Stomach (tissue), 4 donors: ENCODE measurements around the gene TECPR2.

Experiments used
- CTCF ChIP-seq, 7 experiments: fragments of 450-650 bp in 4 of 7; fragments of 200-600 bp in 3 of 7; sonication (generic) in 3 of 7; IDR thresholded peaks; one replicate each; pipeline ENCODE4 v1.5.1; 2016 to 2019; ENCODE audit warnings: antibody characterized with exemption in 7 of 7, control low read depth in 2 of 7, mild to moderate bottlenecking in 1 of 7
- EP300 ChIP-seq: sonication (generic); formaldehyde crosslinking; IDR thresholded peaks from one replicate; pipeline ENCODE4 v1.6.1; 2017; ENCODE audit warnings: antibody characterized with exemption

GRCh38 chr14:102450206-102451063 is 87.7 kb downstream of the TECPR2 start:
- no peak for TF ChIP-seq CTCF (IDR thresholded peaks at IDR 0.05)
- TF ChIP-seq EP300 = no peak
